Measurements from ENCODE around the gene ATP5PD. TPM values are rescaled to one million over a fixed set of nuclear protein-coding genes. Genes with fewer than 3 reads are reported as not detected.
A peak's percentile ranks its signal among the peaks of the same experiment; 100 is the strongest.

Gene ATP5PD
- total RNA-seq, 1 experiment from 2014 or later = 186 TPM

DNA sequence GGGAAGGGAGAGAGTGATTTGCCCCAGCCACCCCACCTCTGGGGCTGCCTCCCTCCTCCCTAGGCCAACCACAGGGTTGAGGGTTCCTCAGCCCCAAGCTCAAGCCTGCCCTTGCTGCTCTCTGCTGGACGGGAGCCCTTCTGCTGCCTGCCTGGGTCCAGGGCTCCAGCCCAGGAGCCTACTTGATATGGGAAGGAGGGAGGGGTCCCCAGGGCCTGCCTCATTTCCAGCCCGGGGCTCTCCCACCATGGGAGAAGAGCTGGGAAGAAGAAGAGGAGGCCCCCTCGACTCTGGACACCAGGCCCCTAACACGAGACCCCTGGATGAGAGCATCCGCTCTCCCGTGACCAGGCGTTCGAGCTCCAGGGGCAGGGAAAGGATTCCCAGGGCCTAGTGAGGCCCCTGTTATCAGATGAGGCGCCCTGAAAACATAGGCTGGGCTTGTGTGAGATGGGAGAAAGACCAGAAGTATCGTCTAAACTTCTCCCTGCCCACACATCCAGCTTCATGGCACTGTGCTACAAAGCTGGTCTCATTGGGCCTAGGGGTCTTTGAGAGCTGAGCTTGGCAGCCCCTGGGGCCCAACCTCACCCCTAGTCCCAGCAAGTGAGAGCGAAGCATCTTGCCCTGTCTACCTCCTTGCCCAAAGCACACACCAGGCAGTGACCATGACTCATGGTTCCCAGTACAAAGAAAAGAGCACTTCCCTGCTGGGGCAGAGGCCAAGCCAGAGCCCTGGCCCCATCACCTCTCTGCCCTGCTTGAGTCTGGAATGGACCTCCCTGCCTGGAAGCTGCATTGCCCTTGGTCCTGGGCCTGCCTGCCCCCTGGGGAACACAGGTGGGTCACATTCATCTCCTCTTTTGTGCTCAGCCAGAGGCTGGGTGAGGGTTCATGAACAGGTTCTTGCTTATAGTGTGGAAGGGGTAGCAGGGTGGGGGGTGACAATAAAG is 42.0 kb upstream of the ATP5PD start:
- Histone ChIP-seq H3K9me2 (replicated peaks; ENCODE audit: insufficient read depth, low read length) (no peaks in the 10 kb centered on the region), H3K4me1 (ENCODE audit: low read length) (no peaks in the 10 kb centered on the region), H3K9ac (ENCODE audit: low read length) (no peak overlapping the region), H3K27ac (ENCODE audit: low read length) (no peak overlapping the region), H3K36me3 (ENCODE audit: insufficient read depth, low read length) (no peaks in the 10 kb centered on the region), H3K9me3 (ENCODE audit: low read length) (no peaks in the 10 kb centered on the region), H3K4me3 (ENCODE audit: low read length) (no peak overlapping the region), H2AFZ (ENCODE audit: low read length) (no peak overlapping the region), H3K79me2 (ENCODE audit: low read length) (no peaks in the 10 kb centered on the region), H4K20me1 (ENCODE audit: insufficient read depth, low read depth, low read length) (no peaks in the 10 kb centered on the region), H3K27me3 (ENCODE audit: low read length) (no peaks in the 10 kb centered on the region), H3K4me2 (ENCODE audit: low read depth, low read length, poor library complexity, severe bottlenecking) (no peak overlapping the region)
- peak; percentile 34 for DNase-seq

- Histone ChIP-seq H4K20me1 (ENCODE audit: insufficient read depth, low read depth, low read length) (no peaks in the 10 kb centered on the region), H2AFZ (ENCODE audit: low read length) (no peak within 1 kb of the TSS), H3K36me3 (ENCODE audit: insufficient read depth, low read length) (no peaks in the 10 kb centered on the region), H3K4me2 (ENCODE audit: low read depth, low read length, poor library complexity, severe bottlenecking) (no peak within 1 kb of the TSS), H3K27ac (ENCODE audit: low read length) (no peak within 1 kb of the TSS), H3K79me2 (ENCODE audit: low read length) (no peaks in the 10 kb centered on the region), H3K27me3 (ENCODE audit: low read length) (no peaks in the 10 kb centered on the region), H3K9me2 (replicated peaks; ENCODE audit: insufficient read depth, low read length) (no peaks in the 10 kb centered on the region), H3K4me3 (ENCODE audit: low read length) (no peak within 1 kb of the TSS), H3K4me1 (ENCODE audit: low read length) (no peaks in the 10 kb centered on the region), H3K9me3 (ENCODE audit: low read length) (no peaks in the 10 kb centered on the region), H3K9ac (ENCODE audit: low read length) (no peak within 1 kb of the TSS)
- no peak for DNase-seq
Measured at GRCh38 chr17:75087558-75088453, 41.0 kb upstream of the ATP5PD start, which contains the start of gene SLC16A5. SLC16A5 (plus strand) TSS chr17:75087954; CDS start chr17:75093637, 5,683 bp downstream.

DNA sequence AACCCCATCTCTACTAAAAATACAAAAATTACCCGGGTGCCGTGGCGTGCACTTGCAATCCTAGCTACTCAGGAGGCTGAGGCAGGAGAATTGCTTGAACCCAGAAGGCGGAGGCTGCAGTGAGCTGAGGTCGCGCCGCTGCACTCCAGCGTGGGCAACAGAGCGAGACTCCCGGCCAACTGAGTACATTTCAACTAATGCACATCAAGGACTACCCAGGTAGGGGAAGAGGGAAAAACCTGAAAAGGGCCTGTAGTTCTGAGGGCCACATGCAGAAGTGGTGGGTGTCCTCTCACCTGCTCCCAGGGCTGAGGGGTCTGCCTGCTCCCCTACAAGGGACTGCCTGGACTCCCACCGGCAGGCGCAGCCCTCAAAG is 40.4 kb upstream of the ATP5PD start:
- Histone ChIP-seq H3K27ac (ENCODE audit: low read length) (no peak overlapping the region), H3K27me3 (ENCODE audit: low read length) (no peaks in the 10 kb centered on the region), H3K4me2 (ENCODE audit: low read depth, low read length, poor library complexity, severe bottlenecking) (no peak overlapping the region), H3K9me2 (replicated peaks; ENCODE audit: insufficient read depth, low read length) (no peaks in the 10 kb centered on the region), H3K9ac (ENCODE audit: low read length) (no peak overlapping the region), H3K4me3 (ENCODE audit: low read length) (no peak overlapping the region), H3K9me3 (ENCODE audit: low read length) (no peaks in the 10 kb centered on the region), H3K79me2 (ENCODE audit: low read length) (no peaks in the 10 kb centered on the region), H2AFZ (ENCODE audit: low read length) (no peak overlapping the region), H3K4me1 (ENCODE audit: low read length) (no peaks in the 10 kb centered on the region), H3K36me3 (ENCODE audit: insufficient read depth, low read length) (no peaks in the 10 kb centered on the region), H4K20me1 (ENCODE audit: insufficient read depth, low read depth, low read length) (no peaks in the 10 kb centered on the region)
- no peak for DNase-seq

GRCh38 chr17:75086496-75087181 is 39.9 kb upstream of the ATP5PD start:
- Histone ChIP-seq H3K4me2 (ENCODE audit: low read depth, low read length, poor library complexity, severe bottlenecking) (no peak overlapping the region), H3K9ac (ENCODE audit: low read length) (no peak overlapping the region), H4K20me1 (ENCODE audit: insufficient read depth, low read depth, low read length) (no peaks in the 10 kb centered on the region), H3K4me1 (ENCODE audit: low read length) (no peaks in the 10 kb centered on the region), H3K27me3 (ENCODE audit: low read length) (no peaks in the 10 kb centered on the region), H3K36me3 (ENCODE audit: insufficient read depth, low read length) (no peaks in the 10 kb centered on the region), H3K79me2 (ENCODE audit: low read length) (no peaks in the 10 kb centered on the region), H3K9me2 (replicated peaks; ENCODE audit: insufficient read depth, low read length) (no peaks in the 10 kb centered on the region), H2AFZ (ENCODE audit: low read length) (no peak overlapping the region), H3K4me3 (ENCODE audit: low read length) (no peak overlapping the region), H3K9me3 (ENCODE audit: low read length) (no peaks in the 10 kb centered on the region), H3K27ac (ENCODE audit: low read length) (no peak overlapping the region)
- no peak for DNase-seq

GRCh38 chr17:75084039-75084660 is 37.4 kb upstream of the ATP5PD start:
- Histone ChIP-seq H3K9me3 (ENCODE audit: low read length) (no peaks in the 10 kb centered on the region), H4K20me1 (ENCODE audit: insufficient read depth, low read depth, low read length) (no peaks in the 10 kb centered on the region), H3K27ac (ENCODE audit: low read length) (no peak overlapping the region), H3K4me3 (ENCODE audit: low read length) (no peak overlapping the region), H3K9ac (ENCODE audit: low read length) (no peak overlapping the region), H2AFZ (ENCODE audit: low read length) (no peak overlapping the region), H3K4me2 (ENCODE audit: low read depth, low read length, poor library complexity, severe bottlenecking) (no peak overlapping the region), H3K9me2 (replicated peaks; ENCODE audit: insufficient read depth, low read length) (no peaks in the 10 kb centered on the region), H3K4me1 (ENCODE audit: low read length) (no peaks in the 10 kb centered on the region), H3K36me3 (ENCODE audit: insufficient read depth, low read length) (no peaks in the 10 kb centered on the region), H3K79me2 (ENCODE audit: low read length) (no peaks in the 10 kb centered on the region), H3K27me3 (ENCODE audit: low read length) (no peaks in the 10 kb centered on the region)
- no peak for DNase-seq

GRCh38 chr17:75082683-75083082 is 35.9 kb upstream of the ATP5PD start:
- Histone ChIP-seq H4K20me1 (ENCODE audit: insufficient read depth, low read depth, low read length) (no peaks in the 10 kb centered on the region), H3K4me3 (ENCODE audit: low read length) (no peak overlapping the region), H3K27me3 (ENCODE audit: low read length) (no peaks in the 10 kb centered on the region), H3K27ac (ENCODE audit: low read length) (no peak overlapping the region), H3K9me3 (ENCODE audit: low read length) (no peaks in the 10 kb centered on the region), H3K36me3 (ENCODE audit: insufficient read depth, low read length) (no peaks in the 10 kb centered on the region), H3K9me2 (replicated peaks; ENCODE audit: insufficient read depth, low read length) (no peaks in the 10 kb centered on the region), H2AFZ (ENCODE audit: low read length) (no peak overlapping the region), H3K4me1 (ENCODE audit: low read length) (peaks cover 8% of the 10 kb centered on the region), H3K79me2 (ENCODE audit: low read length) (no peaks in the 10 kb centered on the region), H3K9ac (ENCODE audit: low read length) (no peak overlapping the region), H3K4me2 (ENCODE audit: low read depth, low read length, poor library complexity, severe bottlenecking) (no peak overlapping the region)
- no peak for DNase-seq

GRCh38 chr17:75081611-75082540 is 35.1 kb upstream of the ATP5PD start:
- Histone ChIP-seq H2AFZ (ENCODE audit: low read length) (no peak overlapping the region), H3K27me3 (ENCODE audit: low read length) (no peaks in the 10 kb centered on the region), H3K9me3 (ENCODE audit: low read length) (no peaks in the 10 kb centered on the region), H3K79me2 (ENCODE audit: low read length) (no peaks in the 10 kb centered on the region), H3K9me2 (replicated peaks; ENCODE audit: insufficient read depth, low read length) (no peaks in the 10 kb centered on the region), H3K4me1 (ENCODE audit: low read length) (peaks cover 14% of the 10 kb centered on the region), H3K9ac (ENCODE audit: low read length) (no peak overlapping the region), H3K4me2 (ENCODE audit: low read depth, low read length, poor library complexity, severe bottlenecking) (no peak overlapping the region), H3K4me3 (ENCODE audit: low read length) (no peak overlapping the region), H3K27ac (ENCODE audit: low read length) (no peak overlapping the region), H3K36me3 (ENCODE audit: insufficient read depth, low read length) (no peaks in the 10 kb centered on the region), H4K20me1 (ENCODE audit: insufficient read depth, low read depth, low read length) (no peaks in the 10 kb centered on the region)
- DNase-seq = no peak

All from Karpas-422 (cell line).